OCI-LY3 (cell line): ENCODE measurements around the gene CD3E.

Source experiments
- H2AFZ ChIP-seq: fragments of 200-600, 300-600 bp; shearing (Covaris generic); 2 replicates; pipeline ENCODE4 v1.6.0; 2014; ENCODE audit warnings: antibody characterized with exemption, low read depth, low read length
- H3K27ac ChIP-seq: fragments of 200-600, 300-600 bp; sonication (generic); 2 replicates; pipeline ENCODE4 v1.5.1; 2014; ENCODE audit warnings: mild to moderate bottlenecking, low read length, moderate library complexity, mixed read lengths
- H3K27me3 ChIP-seq: fragments of 200-600, 300-600 bp; sonication (generic); 2 replicates; pipeline ENCODE4 v1.6.1; 2014; ENCODE audit warnings: low read depth, low read length, mixed read lengths
- H3K36me3 ChIP-seq: fragments of 200-600, 300-600 bp; sonication (generic); replicated peaks from 2 replicates; pipeline ENCODE3; 2014; ENCODE audit warnings: low read depth, low read length, mixed read lengths
- H3K4me1 ChIP-seq: fragments of 300-600, 200-600 bp; sonication (generic); 2 replicates; pipeline ENCODE4 v1.6.1; 2014; ENCODE audit warnings: low read length, mixed read lengths
- H3K4me2 ChIP-seq: fragments of 200-600, 300-600 bp; sonication (generic); 2 replicates; pipeline ENCODE4 v1.6.1; 2014; ENCODE audit warnings: low read length, mixed read lengths
- H3K4me3 ChIP-seq: fragments of 300-600, 200-600 bp; sonication (generic); 2 replicates; pipeline ENCODE4 v1.5.1; 2014; ENCODE audit warnings: antibody characterized with exemption, mild to moderate bottlenecking, low read length, moderate library complexity
- H3K79me2 ChIP-seq: fragments of 300-600, 200-600 bp; shearing (Covaris generic); 2 replicates; pipeline ENCODE4 v1.6.1; 2014; ENCODE audit warnings: mild to moderate bottlenecking, low read length, mixed read lengths
- H3K9ac ChIP-seq: fragments of 300-600, 200-600 bp; shearing (Covaris generic); 2 replicates; pipeline ENCODE4 v1.6.0; 2014; ENCODE audit warnings: mild to moderate bottlenecking, low read length, moderate library complexity
- H3K9me3 ChIP-seq: fragments of 200-600, 300-600 bp; shearing (Covaris generic); 2 replicates; pipeline ENCODE4 v1.6.1; 2014; ENCODE audit warnings: low read length, mixed read lengths; ENCODE audit not compliant: insufficient read depth
- H4K20me1 ChIP-seq: fragments of 200-600, 300-600 bp; sonication (generic); 2 replicates; pipeline ENCODE4 v1.6.1; 2016; ENCODE audit warnings: low read length, mixed read lengths; ENCODE audit not compliant: insufficient read depth
- CTCF ChIP-seq: fragments of 200-600, 300-600 bp; sonication (generic); IDR thresholded peaks from 2 replicates; pipeline ENCODE4 v1.5.1; 2014; ENCODE audit warnings: antibody characterized with exemption, low read length, low read depth
- EZH2phosphoT487 ChIP-seq: fragments of 200-600 bp; shearing (Covaris generic); IDR thresholded peaks from 2 replicates; pipeline ENCODE4 v1.6.1; 2018; ENCODE audit warnings: antibody characterized with exemption, mixed run types, low read depth

CD3E gene

DNA sequence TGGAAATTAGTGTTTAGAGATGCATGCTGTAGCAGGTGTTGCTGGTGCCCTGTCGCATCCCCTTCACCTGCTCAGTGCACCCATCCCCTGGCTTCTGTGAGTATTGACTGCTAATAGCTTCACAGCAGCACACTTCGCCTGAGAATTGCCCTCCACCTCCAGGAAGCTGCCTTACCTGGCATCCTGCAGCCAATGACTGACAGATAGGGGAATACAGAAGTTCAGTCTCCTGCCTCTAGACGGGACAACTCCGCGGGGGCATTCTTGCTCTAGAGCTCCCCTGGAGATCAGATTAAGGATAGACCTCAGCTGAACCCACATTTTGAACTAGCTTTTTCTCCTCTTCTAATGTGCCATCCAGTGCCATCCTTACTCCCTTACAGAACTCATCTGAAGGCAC, 9.3 kb upstream of the CD3E start:
- TF ChIP-seq EZH2phosphoT487, result no peak
- no peak for TF ChIP-seq CTCF
- H2AFZ ChIP-seq, result no peak overlapping the region

GRCh38 chr11:118295815-118296454, 8.6 kb upstream of the CD3E start:
- H3K9me3 ChIP-seq, result no peaks in the 10 kb centered on the region
- no peak overlapping the region for H2AFZ ChIP-seq
- no peaks in the 10 kb centered on the region for H4K20me1 ChIP-seq
- H3K4me2 ChIP-seq, result no peak overlapping the region
- no peak overlapping the region for H3K9ac ChIP-seq
- H3K79me2 ChIP-seq, result no peaks in the 10 kb centered on the region
- peaks cover 4% of the 10 kb centered on the region; the same call in 1 of the 2 replicates for H3K4me1 ChIP-seq
- TF ChIP-seq EZH2phosphoT487 (no peak), CTCF (peak; percentile 72)
- H3K27me3 ChIP-seq, result peaks cover 11% of the 10 kb centered on the region; the same call in 1 of the 2 replicates
- H3K4me3 ChIP-seq, result no peak overlapping the region
- no peak overlapping the region for H3K27ac ChIP-seq
- no peaks in the 10 kb centered on the region for H3K36me3 ChIP-seq

More for the DNA sequence above, 9.3 kb upstream of the CD3E start:
- Histone ChIP-seq H3K4me2 (no peak overlapping the region), H3K9me3 (no peaks in the 10 kb centered on the region), H3K79me2 (no peaks in the 10 kb centered on the region), H3K4me1 (peaks cover 8% of the 10 kb centered on the region; the same call in 1 of the 2 replicates), H3K4me3 (no peak overlapping the region), H4K20me1 (no peaks in the 10 kb centered on the region), H3K27ac (no peak overlapping the region), H3K9ac (no peak overlapping the region), H3K27me3 (peaks cover 9% of the 10 kb centered on the region; the same call in 1 of the 2 replicates), H3K36me3 (no peaks in the 10 kb centered on the region)

GRCh38 chr11:118301600-118302195, 2.8 kb upstream of the CD3E start:
- Histone ChIP-seq H4K20me1 (no peaks in the 10 kb centered on the region), H3K9ac (no peak overlapping the region), H3K79me2 (no peaks in the 10 kb centered on the region), H3K36me3 (no peaks in the 10 kb centered on the region), H2AFZ (no peak overlapping the region), H3K27me3 (peaks cover 14% of the 10 kb centered on the region; the same call in 1 of the 2 replicates), H3K4me2 (no peak overlapping the region), H3K9me3 (no peaks in the 10 kb centered on the region), H3K4me1 (no peaks in the 10 kb centered on the region), H3K4me3 (no peak overlapping the region), H3K27ac (no peak overlapping the region)
- no peak for TF ChIP-seq EZH2phosphoT487
- no peak for TF ChIP-seq CTCF

DNA sequence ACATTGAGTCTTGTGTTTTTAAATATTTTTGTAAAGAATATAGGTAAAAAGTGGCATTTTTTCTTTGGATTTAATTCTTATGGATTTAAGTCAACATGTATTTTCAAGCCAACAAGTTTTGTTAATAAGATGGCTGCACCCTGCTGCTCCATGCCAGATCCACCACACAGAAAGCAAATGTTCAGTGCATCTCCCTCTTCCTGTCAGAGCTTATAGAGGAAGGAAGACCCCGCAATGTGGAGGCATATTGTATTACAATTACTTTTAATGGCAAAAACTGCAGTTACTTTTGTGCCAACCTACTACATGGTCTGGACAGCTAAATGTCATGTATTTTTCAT, 333 bp upstream of the CD3E start:
- H3K4me3 ChIP-seq, result no peak overlapping the region
- no peak overlapping the region for H3K4me2 ChIP-seq
- H3K27ac ChIP-seq, result no peak overlapping the region
- peaks cover 14% of the 10 kb centered on the region; the same call in 1 of the 2 replicates for H3K27me3 ChIP-seq
- 0 out of 2 replicates have a peak overlapping the region, but pooled peaks have one; percentile 74 for H2AFZ ChIP-seq
- H4K20me1 ChIP-seq, result no peaks in the 10 kb centered on the region
- no peaks in the 10 kb centered on the region for H3K4me1 ChIP-seq
- H3K9ac ChIP-seq, result no peak overlapping the region
- no peaks in the 10 kb centered on the region for H3K79me2 ChIP-seq
- H3K36me3 ChIP-seq, result no peaks in the 10 kb centered on the region
- no peaks in the 10 kb centered on the region for H3K9me3 ChIP-seq
- no peak for TF ChIP-seq EZH2phosphoT487
- no peak for TF ChIP-seq CTCF
